Activated effector memory CD4-positive, alpha-beta T cell treated with anti-CD3 and anti-CD28 coated beads, Interleukin-2, amount 50 U/mL, for 16 hours (primary cell): ENCODE measurements around the gene ST6GALNAC3.

Source experiments
- DNase-seq: peaks from one replicate; pipeline ENCODE4 v3.0.0-alpha.2; 2020

Gene ST6GALNAC3

DNA sequence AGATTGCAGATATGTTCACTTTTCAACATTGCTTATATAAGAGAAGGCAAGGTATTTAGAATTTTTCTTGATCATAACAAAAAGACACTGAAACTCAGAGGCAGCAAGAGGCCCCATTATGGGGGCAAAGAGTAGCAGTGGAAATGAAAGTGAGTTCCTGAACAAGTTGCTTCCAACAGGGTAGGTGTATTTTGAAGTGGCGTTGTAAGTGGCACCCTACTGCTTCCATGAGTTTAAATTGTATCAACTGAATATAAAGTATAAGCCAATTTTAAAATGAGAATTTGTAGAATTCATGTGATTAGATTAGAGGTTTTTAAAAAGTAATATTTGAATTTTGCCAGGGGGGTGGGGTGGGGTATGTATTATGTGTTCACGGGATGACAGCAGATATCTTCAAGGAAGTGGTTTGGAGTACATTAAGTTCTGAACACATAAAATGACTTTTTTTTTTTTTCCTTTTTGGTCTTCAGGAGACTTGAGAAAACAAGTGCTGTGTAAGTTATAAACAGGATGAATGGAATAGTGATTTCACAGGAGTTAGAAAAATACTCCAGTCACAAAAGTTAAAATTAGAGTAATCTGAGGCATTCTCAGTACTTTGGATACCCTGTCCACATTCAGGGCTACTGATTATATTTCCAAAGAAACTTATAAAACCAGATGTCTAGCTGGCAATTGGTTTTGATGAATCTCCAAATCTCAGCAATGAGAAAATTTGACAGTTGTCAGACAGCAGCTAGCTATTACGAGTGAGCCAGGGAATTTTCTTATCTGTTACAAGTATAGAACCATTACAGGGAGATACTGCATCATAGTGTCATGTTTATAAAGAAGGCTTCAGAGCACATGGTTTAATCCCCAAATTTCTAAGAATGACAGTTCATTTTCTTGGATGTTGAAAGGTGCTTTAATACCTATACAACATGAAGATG lies 182.0 kb downstream of the ST6GALNAC3 start:
- no peak for DNase-seq

DNA sequence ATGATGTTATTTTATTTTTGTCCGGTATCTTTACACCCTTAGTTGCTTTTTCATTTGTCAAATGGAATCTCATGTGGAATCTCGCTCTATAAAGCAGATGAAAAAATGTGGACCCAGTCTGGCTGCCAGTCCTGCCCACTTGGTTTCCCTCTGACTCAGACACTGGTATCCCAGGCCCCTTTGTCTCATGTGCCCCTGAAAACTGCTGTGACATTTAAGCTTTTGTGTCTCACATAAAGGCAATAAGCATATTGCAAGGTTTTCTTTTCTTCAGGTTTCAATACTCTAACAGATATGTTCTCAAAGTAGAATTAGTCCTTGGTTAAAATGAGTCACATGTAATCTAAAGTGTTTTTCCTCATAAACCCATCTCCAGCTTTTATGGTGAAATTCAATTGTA lies 183.3 kb downstream of the ST6GALNAC3 start:
- no peak for DNase-seq

DNA sequence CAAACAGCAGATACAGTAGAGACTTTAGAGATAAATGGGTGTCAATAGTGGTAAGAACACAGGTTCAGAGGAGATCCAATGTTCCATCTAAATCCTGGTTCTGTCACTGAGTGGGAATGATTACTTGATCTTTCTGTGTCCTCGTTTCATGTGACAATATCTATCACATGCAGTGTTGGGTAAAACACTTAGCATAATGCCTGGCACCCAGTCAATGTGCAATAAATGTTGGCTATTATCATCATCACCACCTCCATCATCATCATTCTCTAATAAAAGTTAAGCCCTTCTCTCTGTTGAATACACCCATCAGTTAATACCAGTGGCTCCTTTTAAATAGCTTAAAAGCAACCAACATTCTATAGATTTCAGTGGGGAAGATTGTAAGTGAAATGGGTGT lies 184.7 kb downstream of the ST6GALNAC3 start:
- no peak for DNase-seq

DNA sequence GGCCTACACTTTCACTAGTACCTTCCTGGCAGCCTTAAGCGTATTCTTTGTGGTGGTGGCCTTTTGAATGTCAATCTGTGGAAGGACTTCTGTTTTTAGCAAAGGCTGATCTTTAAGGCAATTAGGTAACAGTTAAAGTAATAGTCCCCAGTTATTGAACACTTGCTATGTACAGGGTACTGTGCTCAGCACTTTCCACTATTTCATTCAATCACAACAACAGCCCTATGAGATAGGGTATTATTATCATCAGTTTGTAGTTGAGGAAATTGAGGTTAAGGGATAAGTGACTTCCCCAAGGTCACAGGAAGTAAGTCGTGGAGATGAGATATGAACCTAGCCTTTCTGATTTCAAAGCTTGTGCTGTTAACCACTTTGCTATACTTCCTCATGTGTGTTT lies 185.7 kb downstream of the ST6GALNAC3 start:
- no peak for DNase-seq

DNA sequence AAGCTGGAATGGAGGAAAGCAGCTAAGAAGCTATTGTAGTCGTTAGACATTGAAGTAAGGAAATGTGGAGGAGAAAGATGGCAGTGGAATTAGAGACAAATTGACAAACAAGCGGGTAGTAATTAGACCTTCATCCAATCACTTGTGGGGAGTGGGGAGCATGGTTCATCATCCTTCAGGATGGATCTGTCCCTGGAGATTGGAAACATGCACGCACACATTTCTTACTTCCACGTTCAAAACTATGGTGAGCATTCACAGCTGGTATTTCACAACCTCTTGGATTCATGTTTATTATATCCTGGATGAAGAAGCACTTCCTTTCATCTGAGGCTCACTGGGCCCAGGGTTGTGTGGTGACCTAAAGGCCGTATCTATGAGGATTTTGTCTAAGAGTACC lies 188.1 kb downstream of the ST6GALNAC3 start:
- DNase-seq = no peak

DNA sequence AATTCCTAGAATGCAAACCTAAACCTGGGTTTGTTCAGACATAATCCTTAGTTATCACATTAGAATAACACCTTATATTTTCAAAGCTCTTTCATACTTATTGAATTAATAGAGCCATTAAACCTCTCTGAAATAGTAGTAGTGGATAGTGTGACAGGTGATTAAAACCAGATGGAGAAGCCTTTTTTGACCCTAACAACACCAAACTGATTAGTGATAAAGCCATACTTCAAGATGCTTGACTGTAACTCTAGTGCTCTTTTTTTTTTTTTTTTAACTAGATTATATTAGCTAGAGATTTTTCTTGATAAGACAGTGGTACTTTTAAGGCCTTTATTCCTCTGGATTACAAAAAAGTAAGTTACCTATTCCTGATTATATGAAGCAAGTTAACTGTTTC lies 190.1 kb downstream of the ST6GALNAC3 start:
- DNase-seq = no peak

DNA sequence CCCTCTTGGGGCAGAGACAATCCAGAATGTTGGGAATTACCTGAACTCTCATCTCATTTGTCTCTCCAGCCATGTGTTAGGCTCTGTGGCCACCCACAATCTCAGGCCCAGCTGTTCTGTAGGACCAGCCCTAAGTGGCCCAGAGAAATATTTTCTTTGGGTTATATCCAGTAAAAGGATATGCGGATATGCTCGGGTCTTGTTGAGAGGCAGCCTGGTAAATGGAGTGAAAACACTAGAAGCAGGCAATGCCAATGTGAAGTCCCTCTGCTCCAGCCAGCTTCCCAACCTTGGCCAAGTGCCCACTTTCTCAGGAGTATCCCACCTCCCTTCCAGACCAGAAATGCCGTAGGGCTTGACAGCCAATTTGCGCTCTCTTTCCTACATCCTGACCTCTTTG lies 192.2 kb downstream of the ST6GALNAC3 start:
- no peak for DNase-seq

DNA sequence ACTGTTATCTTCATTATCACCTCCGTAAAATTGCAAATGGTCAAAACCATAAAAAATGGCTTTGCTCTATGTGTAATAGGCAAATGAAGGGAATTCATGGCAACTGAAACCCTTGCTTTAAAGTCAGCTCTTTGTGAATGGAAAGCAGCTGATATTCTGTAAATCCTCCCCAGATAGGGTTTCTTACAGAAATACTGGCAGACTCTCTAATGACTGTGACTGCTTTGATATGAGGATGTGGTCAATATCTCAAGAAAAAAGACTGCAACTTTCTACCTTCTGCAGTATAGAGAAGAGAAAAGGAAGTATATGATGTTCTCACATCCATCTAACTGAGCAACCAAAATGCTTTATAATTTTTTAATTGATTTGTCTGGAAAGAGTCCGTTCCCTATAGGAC lies 193.1 kb downstream of the ST6GALNAC3 start:
- DNase-seq = no peak

DNA sequence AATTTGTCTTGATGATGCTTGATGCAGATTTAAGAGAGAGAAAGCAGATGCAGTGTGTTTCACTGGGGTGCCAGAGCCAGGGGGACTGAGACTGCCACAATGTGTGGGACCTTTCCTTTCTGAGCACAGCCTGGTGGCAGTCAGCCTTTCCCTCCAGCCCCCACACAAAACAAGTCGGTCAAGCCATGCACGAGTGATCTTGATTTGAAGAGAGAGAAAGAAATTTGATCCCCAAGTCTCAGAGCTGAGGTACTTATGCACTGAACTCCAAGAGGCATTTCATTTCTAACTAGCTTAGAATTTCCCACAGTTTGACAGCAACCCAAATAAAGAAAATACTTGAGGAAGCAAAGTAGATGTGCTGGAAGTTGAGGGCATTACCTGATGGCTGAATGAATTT lies 193.8 kb downstream of the ST6GALNAC3 start:
- DNase-seq = no peak

DNA sequence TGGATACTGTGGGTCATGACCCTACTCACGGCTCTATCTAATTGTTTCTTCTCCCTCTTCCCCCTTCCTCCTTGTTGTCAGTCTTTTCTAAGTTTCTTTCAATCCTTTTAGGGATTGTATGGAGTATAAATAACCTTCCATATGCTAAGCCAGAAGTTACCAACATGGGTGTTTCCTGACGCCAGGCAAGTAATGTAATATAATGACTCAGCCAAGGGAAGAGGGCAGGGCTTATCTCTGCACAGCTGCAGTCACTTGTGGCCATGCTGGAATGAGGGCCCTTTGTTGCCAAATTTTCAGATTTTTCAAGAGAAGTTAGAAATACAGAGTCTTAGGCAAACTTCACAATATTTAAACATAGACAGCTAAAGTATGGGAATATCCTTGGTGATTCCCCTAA lies 194.6 kb downstream of the ST6GALNAC3 start:
- no peak for DNase-seq

DNA sequence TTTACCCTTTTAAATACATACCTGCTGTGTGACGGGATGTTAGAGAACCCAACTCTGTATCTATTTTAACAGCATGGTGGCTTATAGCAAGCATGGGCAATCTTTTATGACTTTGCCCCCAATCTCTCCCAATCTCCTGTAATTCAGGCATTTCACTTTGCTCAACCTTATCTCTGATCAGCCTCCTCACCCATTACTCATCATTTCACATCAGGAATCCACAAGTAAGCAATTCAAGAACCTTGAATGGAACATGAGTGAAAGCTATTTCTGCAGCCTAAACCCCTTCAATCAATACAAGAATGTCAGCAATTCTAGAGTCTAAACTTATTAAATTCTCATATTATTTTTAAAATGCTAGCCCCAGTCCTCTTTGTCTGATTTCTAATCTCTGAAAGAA lies 199.8 kb downstream of the ST6GALNAC3 start:
- no peak for DNase-seq

DNA sequence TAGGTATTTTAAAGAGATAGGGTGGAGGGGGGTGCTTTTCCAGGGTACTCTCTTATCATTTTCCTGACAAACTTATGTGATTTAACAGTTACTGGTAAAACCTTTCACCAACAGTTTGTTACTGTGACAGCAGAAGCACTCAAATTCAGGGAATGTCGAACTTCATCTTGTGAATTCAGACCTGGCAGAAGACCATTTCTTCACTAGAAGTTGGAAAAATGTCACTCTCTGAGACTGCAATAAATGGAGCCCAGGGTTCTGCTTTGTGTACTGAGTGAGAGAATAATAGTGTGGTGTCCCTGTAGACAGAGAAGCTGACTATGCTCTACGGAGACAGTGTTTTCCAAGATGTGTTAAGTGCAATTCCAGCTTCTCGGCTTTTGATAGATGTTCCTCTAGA lies 200.2 kb downstream of the ST6GALNAC3 start:
- DNase-seq = no peak

DNA sequence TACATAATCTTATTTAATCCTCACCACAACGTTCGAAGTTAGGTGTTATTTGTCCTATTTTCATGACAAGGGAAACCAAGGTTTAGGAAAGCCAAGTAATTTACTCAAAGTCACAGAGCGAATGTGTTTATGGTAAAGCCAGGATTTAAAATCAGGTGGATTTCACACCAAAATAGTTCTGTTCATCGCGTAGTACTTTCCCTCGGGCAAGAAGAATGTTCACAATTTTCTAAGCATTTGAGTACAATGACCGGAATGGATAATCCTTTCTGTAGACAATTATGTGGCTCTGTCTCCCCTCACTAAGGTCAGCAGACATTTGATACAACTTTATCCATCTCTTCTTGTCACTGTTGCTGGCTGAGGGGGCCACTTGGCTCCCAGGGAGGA lies 204.2 kb downstream of the ST6GALNAC3 start:
- DNase-seq = no peak

DNA sequence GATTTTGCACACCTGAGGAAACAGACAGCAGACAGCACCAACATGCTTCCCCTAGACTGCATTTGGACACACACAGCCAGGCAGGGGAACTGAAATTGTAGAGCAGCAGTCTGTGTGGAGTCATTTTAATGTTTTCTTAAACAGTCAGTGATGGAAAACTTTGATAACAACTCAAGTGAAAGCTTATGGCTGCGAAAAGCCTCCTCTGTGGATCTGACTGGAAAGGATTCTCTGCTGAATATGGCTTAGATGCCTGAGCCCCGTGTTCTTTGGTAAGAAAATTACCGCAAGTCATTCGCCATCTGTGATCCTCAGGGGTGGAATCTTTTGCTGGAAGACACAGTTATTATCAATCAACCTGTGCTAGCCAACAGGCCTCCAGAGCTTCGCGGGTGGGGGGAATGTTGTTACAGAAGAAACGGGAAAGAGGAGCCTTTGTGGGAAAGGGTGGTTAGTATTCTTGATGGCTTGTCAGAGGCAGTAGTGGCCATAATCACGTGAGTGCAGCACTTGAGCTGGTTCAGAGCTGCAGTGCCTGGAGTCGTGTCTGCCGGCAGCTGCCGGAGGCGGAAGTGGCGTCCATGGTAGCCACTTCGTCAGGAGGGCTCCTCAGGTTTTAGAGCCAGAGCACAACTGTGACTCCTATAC lies 204.7 kb downstream of the ST6GALNAC3 start:
- no peak for DNase-seq

DNA sequence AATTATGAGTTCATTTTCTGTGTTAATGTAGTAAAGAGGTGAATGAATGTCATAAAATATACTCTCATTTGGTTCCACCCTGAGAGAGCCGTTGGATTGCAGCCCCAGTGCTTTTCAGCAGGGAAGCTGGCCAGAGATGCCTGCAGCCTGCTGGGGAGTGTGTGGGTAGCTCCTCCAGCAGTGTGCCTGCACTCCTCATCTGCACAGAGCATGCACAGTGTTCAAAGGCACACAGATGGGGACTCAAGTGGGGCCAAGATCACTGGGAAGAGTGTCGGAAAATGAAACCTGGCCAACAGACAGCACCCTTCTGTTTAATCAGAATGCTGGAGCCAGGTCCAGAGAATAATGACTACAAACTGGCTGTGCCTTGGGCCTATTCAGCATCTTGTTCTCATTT lies 206.8 kb downstream of the ST6GALNAC3 start:
- DNase-seq = no peak

DNA sequence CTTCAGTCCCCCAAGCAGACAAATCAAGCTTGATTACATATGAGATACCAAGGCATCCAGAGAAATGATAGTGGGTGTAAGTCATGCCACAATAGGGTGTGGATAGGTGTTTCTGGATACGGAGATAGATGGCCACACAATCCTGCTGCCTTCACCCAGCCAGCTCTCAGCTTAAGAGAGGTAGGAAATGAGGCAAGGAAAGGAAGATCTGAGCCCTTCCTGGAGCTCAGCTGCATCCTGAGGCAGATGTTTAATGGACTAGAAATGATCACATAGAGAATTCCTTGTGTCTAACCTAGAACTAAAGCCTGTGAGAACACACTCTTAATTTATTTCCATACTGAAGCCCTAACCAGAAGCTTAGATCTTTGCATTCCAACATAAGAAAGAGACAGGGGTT lies 210.3 kb downstream of the ST6GALNAC3 start:
- DNase-seq = no peak

DNA sequence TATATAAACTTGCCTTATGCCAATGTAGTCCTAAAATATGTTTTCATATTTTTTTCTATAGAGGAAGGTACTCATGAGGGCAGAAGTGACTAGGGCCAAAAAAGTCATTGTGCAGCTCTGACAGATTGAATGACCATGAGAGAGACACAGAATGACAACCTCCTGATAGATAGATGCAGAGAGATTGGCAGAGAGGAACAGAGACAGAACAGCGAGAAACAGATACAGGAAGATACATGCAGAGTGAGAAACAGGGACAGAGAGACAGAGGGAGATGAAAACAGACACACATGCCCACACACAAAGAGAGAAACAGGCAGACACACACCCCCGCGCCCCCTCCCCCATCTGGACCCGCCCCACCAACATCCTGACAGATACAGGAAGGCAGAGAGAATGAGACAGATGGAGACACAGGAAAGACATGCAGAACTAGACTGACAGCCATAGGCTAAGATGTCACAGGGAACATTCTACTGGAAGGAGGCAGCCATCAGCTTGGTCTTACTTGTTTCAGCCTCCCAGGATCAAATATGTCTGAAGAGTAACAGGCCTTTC lies 211.1 kb downstream of the ST6GALNAC3 start:
- no peak for DNase-seq

DNA sequence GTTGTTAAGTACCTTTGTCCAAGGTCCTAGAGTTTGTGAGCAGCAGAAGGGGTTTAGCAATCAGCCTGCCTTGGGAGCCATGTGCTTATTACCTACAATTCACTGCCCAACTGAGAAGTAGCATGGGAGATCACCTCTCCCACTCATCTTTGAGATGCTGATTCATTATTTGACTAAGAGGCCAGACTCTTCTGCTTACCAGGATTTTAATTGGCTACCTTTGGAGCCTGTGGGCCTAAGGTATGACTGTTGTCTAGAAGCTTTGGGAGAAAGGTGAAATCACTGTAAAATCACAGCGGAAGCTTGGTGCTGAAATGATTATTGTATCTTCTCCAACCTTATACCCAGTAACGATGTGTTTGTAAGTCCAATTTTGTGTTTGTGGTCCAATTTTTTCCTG lies 213.4 kb downstream of the ST6GALNAC3 start:
- no peak for DNase-seq

DNA sequence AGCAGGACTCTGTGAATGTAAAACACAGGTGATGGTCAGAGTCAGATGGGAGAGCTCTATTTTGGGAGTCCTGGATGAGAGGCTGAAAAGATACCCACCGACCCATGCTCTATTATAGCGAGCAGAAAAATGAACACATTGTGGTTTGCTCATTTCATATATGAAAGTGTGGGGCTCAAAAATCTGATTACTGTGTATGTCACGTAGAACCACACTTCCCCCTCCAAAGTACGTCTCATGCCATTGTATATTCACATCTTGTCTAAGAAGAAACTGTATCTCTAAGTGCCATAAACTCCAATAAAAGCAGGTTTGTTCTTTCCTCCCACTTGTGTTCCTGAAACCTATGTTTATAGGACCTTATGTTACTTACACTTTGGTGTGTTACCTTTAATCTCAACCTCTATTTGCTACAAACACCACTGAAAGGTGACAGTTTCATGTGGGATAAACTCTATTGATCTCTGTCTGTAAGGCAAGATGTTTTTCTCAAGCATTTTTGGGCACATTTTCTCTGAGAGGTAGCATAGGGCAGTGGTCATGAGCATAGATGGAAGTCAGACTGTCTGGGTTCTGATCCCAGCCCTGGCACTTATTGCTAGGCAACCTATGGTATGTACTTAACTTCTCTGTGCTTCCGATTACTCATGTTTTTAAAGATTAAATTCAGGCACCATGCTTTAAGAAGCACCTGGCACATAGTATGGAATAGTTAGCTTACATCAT lies 214.4 kb downstream of the ST6GALNAC3 start:
- DNase-seq = no peak

DNA sequence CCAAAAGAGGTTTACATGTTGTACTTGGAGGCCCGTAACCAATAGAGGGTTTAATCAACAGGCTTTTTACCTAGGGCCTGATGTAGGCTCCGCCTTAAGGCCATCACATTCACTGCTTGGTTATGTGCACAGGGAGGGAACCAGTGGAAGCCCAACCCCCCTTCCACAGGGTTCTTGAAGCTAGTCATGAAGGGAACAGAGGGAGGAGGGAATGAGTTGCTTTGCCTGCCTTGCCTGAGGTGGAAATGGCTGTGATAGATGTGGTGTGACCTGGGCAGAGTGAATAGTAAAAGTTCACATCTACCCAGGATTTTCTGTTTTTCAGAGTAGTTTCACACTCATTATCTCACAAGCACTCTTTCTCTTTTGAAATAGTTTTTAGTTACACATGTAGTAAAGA lies 215.1 kb downstream of the ST6GALNAC3 start:
- DNase-seq = no peak

DNA sequence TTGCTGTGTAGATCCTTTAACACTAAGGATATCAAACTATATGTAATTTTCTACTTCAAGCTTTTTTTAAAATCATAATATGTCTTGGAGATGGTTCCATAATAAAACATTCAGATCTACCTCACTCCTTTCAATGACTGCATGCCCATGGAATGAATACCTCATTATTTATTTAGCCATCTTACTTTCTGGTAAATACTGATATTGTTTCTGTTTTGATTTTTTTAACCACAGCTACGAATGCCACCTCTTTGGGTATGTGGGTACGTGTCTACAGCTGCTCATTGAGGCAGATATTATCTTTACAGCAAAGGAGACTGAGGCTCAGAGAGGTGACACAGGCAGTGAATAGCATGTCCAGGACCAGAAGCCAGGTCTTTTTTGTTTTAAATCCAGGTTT lies 215.7 kb downstream of the ST6GALNAC3 start:
- no peak for DNase-seq

DNA sequence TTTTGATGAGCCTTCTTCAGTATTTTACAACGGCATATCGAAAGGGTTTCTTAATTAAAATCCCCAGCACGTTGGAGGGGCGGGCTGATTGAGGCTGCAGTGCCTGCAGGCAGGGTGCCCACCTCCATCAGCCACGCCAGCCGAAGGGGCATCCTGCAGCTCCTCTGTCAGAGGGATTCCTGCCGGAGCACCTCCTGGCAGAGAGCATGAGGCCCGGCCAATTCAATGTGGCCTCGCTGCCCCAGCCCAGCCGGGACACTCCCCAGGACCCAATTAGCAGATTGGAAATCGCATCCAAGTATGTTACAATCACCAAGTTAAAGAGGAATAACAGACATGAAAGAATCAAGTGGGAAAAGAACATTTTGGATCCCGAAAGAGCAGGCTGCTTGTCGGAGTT lies 216.6 kb downstream of the ST6GALNAC3 start:
- no peak for DNase-seq

DNA sequence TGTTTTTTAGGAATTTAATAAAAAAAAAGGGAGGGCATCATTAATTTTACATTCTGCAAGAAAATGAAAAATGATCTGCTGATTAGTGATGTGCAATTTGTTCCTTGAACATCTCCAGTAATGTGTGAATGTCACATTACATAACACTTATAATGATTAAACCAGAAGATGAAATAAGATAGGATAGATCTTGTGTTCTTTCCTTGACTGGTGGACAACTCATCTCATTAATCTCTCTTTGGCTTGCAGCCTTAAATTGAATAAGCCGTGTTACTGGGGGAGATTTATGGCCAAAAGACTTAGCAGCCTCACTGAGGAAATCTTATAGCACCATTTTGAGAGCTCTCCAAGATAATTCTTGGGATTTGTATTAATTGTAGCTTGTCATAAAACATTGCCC lies 217.2 kb downstream of the ST6GALNAC3 start:
- DNase-seq = no peak
